H1 (cell line): ENCODE data around the gene MAPK8IP2. TPM values are rescaled to one million over a fixed set of nuclear protein-coding genes. Genes with fewer than 3 reads are reported as not detected.

Source experiments
- CTCF ChIA-PET: fragments of 300-600 bp; sonication (Branson Sonifier 250); formaldehyde crosslinking; loops from one replicate; lab custom pipeline; 2021; ENCODE audit not compliant: partially characterized antibody; lab: Charles Lee
- POLR2A ChIA-PET: fragments of 300-600 bp; sonication (Branson Sonifier 250); formaldehyde crosslinking; loops from one replicate; lab custom pipeline; 2021; ENCODE audit warnings: inconsistent platforms; ENCODE audit not compliant: partially characterized antibody; lab: Charles Lee
- DNase-seq, 2 experiments: peaks; one replicate each; pipeline versions ENCODE4 v3.0.0 to v3.0.0-alpha.2; 2010 to 2022; ENCODE audit warnings: low spot score in 2 of 2, low read depth in 1 of 2, mixed read lengths in 1 of 2
- FAIRE-seq: peaks from 2 replicates; lab custom pipeline; 2011; peaks lifted over from hg19 to GRCh38; lab: Jason Lieb, UNC
- H2AFZ ChIP-seq: 2 replicates; pipeline ENCODE4 v1.8.1; 2012; ENCODE audit warnings: low read length, inconsistent platforms
- H2AK5ac ChIP-seq: 2 replicates; pipeline ENCODE4 v1.6.1; 2013; ENCODE audit warnings: low read depth, low read length
- H2BK120ac ChIP-seq: replicated peaks from 2 replicates; pipeline ENCODE3; 2013; ENCODE audit warnings: low read depth, low read length, inconsistent platforms
- H2BK12ac ChIP-seq: 2 replicates; pipeline ENCODE4 v1.6.1; 2013; ENCODE audit warnings: low read depth, low read length
- H2BK15ac ChIP-seq: 2 replicates; pipeline ENCODE4 v1.6.1; 2013; ENCODE audit warnings: low read length
- H2BK20ac ChIP-seq: 2 replicates; pipeline ENCODE4 v1.6.1; 2013; ENCODE audit warnings: low read length
- H2BK5ac ChIP-seq: 2 replicates; pipeline ENCODE4 v1.6.1; 2013; ENCODE audit warnings: low read depth, low read length
- H3K14ac ChIP-seq: 2 replicates; pipeline ENCODE4 v1.6.1; 2013; ENCODE audit warnings: inconsistent platforms; ENCODE audit not compliant: insufficient read length
- H3K18ac ChIP-seq: 2 replicates; pipeline ENCODE4 v1.6.1; 2013; ENCODE audit warnings: low read length; ENCODE audit errors: extremely low read depth
- H3K23ac ChIP-seq: 2 replicates; pipeline ENCODE4 v1.6.1; 2013; ENCODE audit warnings: inconsistent platforms; ENCODE audit not compliant: insufficient read length
- H3K23me2 ChIP-seq: 2 replicates; pipeline ENCODE4 v1.6.1; 2013; ENCODE audit warnings: low read depth, low read length
- H3K27ac ChIP-seq: 2 replicates; pipeline ENCODE4 v1.6.1; 2011; ENCODE audit warnings: low read depth, low read length, inconsistent platforms
- H3K27me3 ChIP-seq, 4 experiments: replicated peaks in 1 of 4; 1 replicate in 1 of 4; 2 replicates in 3 of 4; pipeline versions ENCODE4 v1.6.1 to v1.8.1; 2011 to 2013; ENCODE audit warnings: low read length in 3 of 4, mild to moderate bottlenecking in 3 of 4, inconsistent platforms in 2 of 4, mixed read lengths in 2 of 4, moderate library complexity in 1 of 4; ENCODE audit not compliant: control insufficient read depth in 3 of 4, insufficient read depth in 3 of 4; ENCODE audit errors: extremely low read depth in 1 of 4
- H3K36me3 ChIP-seq, 4 experiments: 2 replicates each; pipeline versions ENCODE4 v1.6.1 to v1.8.1; 2011 to 2013; ENCODE audit warnings: mild to moderate bottlenecking in 4 of 4, low read length in 3 of 4, moderate library complexity in 2 of 4, control low read depth in 1 of 4, inconsistent platforms in 1 of 4; ENCODE audit not compliant: insufficient read depth in 4 of 4, control insufficient read depth in 2 of 4
- H3K4ac ChIP-seq: replicated peaks from 2 replicates; pipeline ENCODE3; 2013; ENCODE audit warnings: low read length, low read depth, mixed read lengths, inconsistent platforms; ENCODE audit not compliant: insufficient read length
- H3K4me1 ChIP-seq, 4 experiments: replicated peaks in 1 of 4; 1 replicate in 1 of 4; 2 replicates in 3 of 4; pipeline versions ENCODE4 v1.6.1 to v1.8.1; 2011 to 2013; ENCODE audit warnings: low read length in 3 of 4, inconsistent platforms in 2 of 4, mixed read lengths in 1 of 4; ENCODE audit not compliant: insufficient read depth in 4 of 4, control insufficient read depth in 3 of 4
- H3K4me2 ChIP-seq, 2 experiments: 2 replicates each; pipeline versions ENCODE4 v1.6.1 to v1.8.1; 2011 to 2013; ENCODE audit warnings: low read depth in 2 of 2, low read length in 2 of 2, control low read depth in 1 of 2, inconsistent platforms in 1 of 2, mild to moderate bottlenecking in 1 of 2; ENCODE audit not compliant: insufficient read depth in 1 of 2
- H3K4me3 ChIP-seq, 4 experiments: fragments of 200-600, 300-600 bp in 1 of 4; sonication (generic), shearing (Covaris generic), sonication (Bioruptor Twin) in 1 of 4; 2 replicates each; pipeline versions ENCODE4 v1.5.1 to v1.8.1; 2011 to 2016; ENCODE audit warnings: low read length in 4 of 4, low read depth in 3 of 4, control low read depth in 2 of 4, inconsistent platforms in 2 of 4, mild to moderate bottlenecking in 2 of 4, mixed read lengths in 1 of 4, moderate library complexity in 1 of 4; ENCODE audit not compliant: insufficient read depth in 2 of 4; ENCODE audit errors: extremely low read depth in 1 of 4
- H3K56ac ChIP-seq: replicated peaks from 2 replicates; pipeline ENCODE3; 2013; ENCODE audit warnings: low read depth, mild to moderate bottlenecking, mixed read lengths, low read length, inconsistent platforms; ENCODE audit not compliant: insufficient read length
- H3K79me1 ChIP-seq: 2 replicates; pipeline ENCODE4 v1.6.1; 2013; ENCODE audit warnings: low read depth, low read length, control low read depth
- H3K79me2 ChIP-seq, 2 experiments: 2 replicates each; pipeline versions ENCODE4 v1.6.1 to v1.8.1; 2012 to 2013; ENCODE audit warnings: low read length in 2 of 2, mild to moderate bottlenecking in 2 of 2, inconsistent platforms in 1 of 2; ENCODE audit not compliant: insufficient read depth in 2 of 2, control insufficient read depth in 1 of 2
- H3K9ac ChIP-seq, 4 experiments: replicated peaks in 1 of 4; 1 replicate in 1 of 4; 2 replicates in 3 of 4; pipeline versions ENCODE4 v1.6.1 to v1.8.1; 2011 to 2013; ENCODE audit warnings: low read depth in 3 of 4, low read length in 3 of 4, control low read depth in 2 of 4, mild to moderate bottlenecking in 2 of 4, moderate library complexity in 2 of 4, inconsistent platforms in 1 of 4; ENCODE audit errors: extremely low read depth in 1 of 4
- H3K9me3 ChIP-seq, 2 experiments: 2 replicates each; pipeline versions ENCODE4 v1.6.1 to v1.8.1; 2012 to 2013; ENCODE audit warnings: mild to moderate bottlenecking in 2 of 2, moderate library complexity in 2 of 2, control low read depth in 1 of 2, inconsistent platforms in 1 of 2, low read depth in 1 of 2, low read length in 1 of 2, mixed read lengths in 1 of 2; ENCODE audit not compliant: insufficient read depth in 2 of 2
- H4K20me1 ChIP-seq, 2 experiments: replicated peaks in 1 of 2; 2 replicates each; pipeline versions ENCODE3 to v1.8.1; 2011 to 2013; ENCODE audit warnings: inconsistent platforms in 2 of 2, low read length in 2 of 2, mild to moderate bottlenecking in 1 of 2; ENCODE audit not compliant: insufficient read depth in 2 of 2, control insufficient read depth in 1 of 2
- H4K5ac ChIP-seq: 2 replicates; pipeline ENCODE4 v1.6.1; 2013; ENCODE audit warnings: low read length, low read depth, mixed read lengths, inconsistent platforms; ENCODE audit not compliant: insufficient read length
- H4K8ac ChIP-seq: 2 replicates; pipeline ENCODE4 v1.8.0; 2013; ENCODE audit warnings: mild to moderate bottlenecking, moderate library complexity, low read length, inconsistent platforms; ENCODE audit not compliant: insufficient read depth; ENCODE audit errors: extremely low read depth
- H4K91ac ChIP-seq: replicated peaks from 2 replicates; pipeline ENCODE3; 2013; ENCODE audit warnings: low read length, mixed read lengths, inconsistent platforms; ENCODE audit not compliant: insufficient read length
- KDM5A ChIP-seq: fragments of 200-600 bp; IDR thresholded peaks from 2 replicates; pipeline ENCODE4 v1.7.1; 2012; ENCODE audit warnings: mild to moderate bottlenecking, low read length, inconsistent platforms, mixed read lengths
- RXRA ChIP-seq: IDR thresholded peaks from 2 replicates; pipeline ENCODE4 v1.6.1; 2011; ENCODE audit warnings: low read depth, mild to moderate bottlenecking, low read length, moderate library complexity; ENCODE audit not compliant: insufficient read depth
- WGBS, 2 experiments: shearing (Covaris generic) in 1 of 2; methylation state at CpG; one replicate each; pipeline versions ENCODE4 v1.1.6 to v1.1.7; 2013 to 2015; ENCODE audit warnings: low lambda C conversion rate in 2 of 2, mixed read lengths in 2 of 2, inconsistent platforms in 1 of 2, low coverage in 1 of 2, missing lambda C conversion rate in 1 of 2; ENCODE audit not compliant: insufficient replicate concordance in 2 of 2, insufficient coverage in 1 of 2, insufficient read length in 1 of 2; ENCODE audit errors: extremely low coverage in 1 of 2, missing lambda C conversion rate in 1 of 2; 5-methylcytosine and 5-hydroxymethylcytosine counted together
- polyA plus RNA-seq, 7 experiments: library from polyadenylated mRNA; depleted of rRNA in 3 of 7; stranded (reverse) in 5 of 7; unstranded in 2 of 7; fragments of >200 nt in 5 of 7; fragments of 200-250 nt in 2 of 7; gene quantifications; 1 replicate in 5 of 7; 2 replicates in 1 of 7; 4 replicates in 1 of 7; pipeline versions ENCODE4 v1.2.1 to v1.2.3, GENCODE V29; 2011 to 2013; ENCODE audit warnings: missing spikeins in 2 of 7, mixed read lengths in 2 of 7
- total RNA-seq: library from RNA; stranded (reverse); fragmentation: NEBNext Ultra II Directional; extraction: Animal tissue kit (Norgen Biotek cat#: 25700); gene quantifications from 2 replicates; pipeline ENCODE4 v1.2.1, GENCODE V29; 2021

MAPK8IP2 gene
- total and polyA plus RNA-seq, 2 of the 8 experiments (the other 6 are each of a cell fraction or from before 2014, with no cell fraction given): 1.5 to 5.5 TPM

DNA sequence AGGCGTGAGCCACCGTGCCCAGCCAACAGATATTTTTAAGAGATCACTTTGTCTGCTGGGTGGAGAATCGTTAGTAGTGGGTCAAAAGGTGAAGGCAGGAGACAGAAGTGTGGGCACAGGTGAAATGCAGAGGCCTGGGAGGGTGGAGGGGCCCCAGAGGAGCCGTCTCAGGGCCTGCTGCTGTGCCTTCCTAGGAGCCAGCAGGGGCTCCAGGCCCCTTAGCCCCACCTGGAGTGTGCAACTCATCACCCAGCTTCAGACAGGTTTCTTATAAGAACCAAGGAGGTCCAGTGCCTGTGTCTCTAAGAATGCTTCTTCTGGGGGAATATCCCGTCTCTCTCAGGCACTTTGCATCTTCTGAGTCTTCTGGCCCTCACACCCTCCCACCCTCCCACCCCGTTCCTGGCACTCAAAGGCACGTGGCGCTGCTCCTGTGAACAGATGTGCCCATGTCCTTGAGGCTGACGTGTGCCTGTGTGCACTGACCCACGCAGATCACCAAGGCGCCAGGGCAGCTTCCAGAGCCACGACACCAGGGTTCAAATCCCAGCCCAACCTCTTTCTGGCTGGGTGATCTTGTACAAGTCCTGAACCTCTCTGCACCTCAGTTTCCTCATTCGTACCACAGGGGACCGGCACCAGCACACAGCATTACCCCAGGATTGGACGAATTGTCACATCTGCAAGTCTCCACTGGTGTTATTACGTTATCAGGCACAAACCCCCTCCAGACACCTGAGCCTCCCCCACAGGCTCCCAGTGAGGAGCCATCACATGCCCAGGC lies 23.9 kb downstream of the MAPK8IP2 start:
- WGBS, 2 experiments: 78% methylated on average over 14 of the region's 16 CpGs; no CpG with 5 or more reads in 1 of the 2 experiments
- no peaks in the 10 kb centered on the region for H3K36me3 ChIP-seq
- no peak overlapping the region for H2AK5ac ChIP-seq
- peaks cover 13% of the 10 kb centered on the region for H3K23me2 ChIP-seq
- TF ChIP-seq RXRA (no peak), KDM5A (no peak)
- no peak overlapping the region for H3K23ac ChIP-seq
- H4K91ac ChIP-seq: no peak overlapping the region
- no peak overlapping the region for H4K5ac ChIP-seq
- H3K27me3 ChIP-seq: peaks cover 0 to 10% (median 7%) of the 10 kb centered on the region in 4 experiments; a peak in 4 of 7 replicates
- ChIA-PET POLR2A (no interaction called here), CTCF (interaction anchor here (0.7 to 15.7 kb wide), 10 partner anchors 9 to 383 kb away, joined by 3 to 281 read pairs (median 4); no protein-coding TSS in a partner anchor)
- no peak overlapping the region for H3K4me3 ChIP-seq
- no peak overlapping the region for H3K4me2 ChIP-seq
- H3K79me2 ChIP-seq: no peaks in the 10 kb centered on the region
- H2BK15ac ChIP-seq: no peak overlapping the region
- peaks cover 0 to 18% (median 12%) of the 10 kb centered on the region in 4 experiments; a peak in 6 of 7 replicates for H3K4me1 ChIP-seq
- no peak overlapping the region for H3K9ac ChIP-seq
- no peak overlapping the region for H3K18ac ChIP-seq
- H3K9me3 ChIP-seq: no peaks in the 10 kb centered on the region
- H2BK5ac ChIP-seq: no peak overlapping the region
- H3K4ac ChIP-seq: no peak overlapping the region
- peak in 1 of 2 experiments; percentile 29 for DNase-seq
- no peak overlapping the region for H3K56ac ChIP-seq
- H4K20me1 ChIP-seq: peaks cover 0 to 12% of the 10 kb centered on the region in 2 experiments
- H2BK12ac ChIP-seq: no peak overlapping the region
- no peak for FAIRE-seq
- H2BK20ac ChIP-seq: no peak overlapping the region
- H2BK120ac ChIP-seq: no peak overlapping the region
- no peak overlapping the region for H2AFZ ChIP-seq
- no peak overlapping the region for H4K8ac ChIP-seq
- H3K14ac ChIP-seq: no peak overlapping the region
- peaks cover 4% of the 10 kb centered on the region for H3K79me1 ChIP-seq
- H3K27ac ChIP-seq: no peak overlapping the region
